GM21381 (cell line): ENCODE results near the gene ICE1.
"Not testable (repeated sequence)": the region's sequence is repeated elsewhere in the genome, so short reads cannot be mapped to it uniquely, and the experiment has no call there.

Experiments used
- ATAC-seq: cut with Tn5 transposase; IDR thresholded peaks from one replicate; pipeline ENCODE4 v1.9.1; 2021; ENCODE audit warnings: mild to moderate bottlenecking, moderate library complexity; ENCODE audit not compliant: unreplicated experiment

The ICE1 gene

DNA sequence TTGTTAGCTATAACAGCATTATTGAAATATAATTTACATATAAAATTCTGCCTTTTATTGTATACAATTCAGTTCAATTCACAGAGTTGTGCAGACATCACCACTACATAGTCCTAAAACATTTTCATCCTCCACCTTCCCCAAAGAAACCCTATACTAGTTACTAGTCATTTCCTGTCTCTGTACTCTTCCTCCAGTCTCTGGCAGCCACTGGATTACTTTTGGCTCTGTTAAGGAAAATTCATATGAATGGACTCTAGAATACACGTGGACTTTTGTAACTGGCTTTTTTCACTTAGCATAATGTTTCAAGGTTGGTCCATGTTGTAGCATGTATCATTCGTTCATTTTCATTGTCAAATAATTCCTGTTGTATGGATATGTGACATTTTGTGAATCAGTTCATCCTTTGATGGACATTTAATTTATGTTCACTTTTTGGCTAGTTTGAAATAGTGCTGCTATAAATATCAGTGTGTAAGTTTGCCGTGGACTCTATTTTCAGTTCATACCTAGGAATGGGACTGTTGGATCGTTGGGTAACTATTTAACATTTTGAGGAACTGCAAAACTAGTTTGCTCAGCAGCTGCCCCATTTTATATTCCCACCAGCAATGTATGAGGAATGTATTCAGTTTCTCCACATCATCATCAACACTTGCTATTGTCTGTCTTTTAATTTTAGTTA, 9.7 kb downstream of the ICE1 start:
- no peak for ATAC-seq

GRCh38 chr5:5436203-5436760, 13.8 kb downstream of the ICE1 start:
- ATAC-seq = no peak

- peak; percentile 54 for ATAC-seq
Measured at GRCh38 chr5:5437227-5438172, 15.0 kb downstream of the ICE1 start.

- no peak for ATAC-seq
Measured at GRCh38 chr5:5451863-5452262, 29.4 kb downstream of the ICE1 start.

GRCh38 chr5:5453131-5453530, 30.7 kb downstream of the ICE1 start:
- ATAC-seq = no peak

GRCh38 chr5:5454391-5454790, 31.9 kb downstream of the ICE1 start:
- no peak for ATAC-seq

DNA sequence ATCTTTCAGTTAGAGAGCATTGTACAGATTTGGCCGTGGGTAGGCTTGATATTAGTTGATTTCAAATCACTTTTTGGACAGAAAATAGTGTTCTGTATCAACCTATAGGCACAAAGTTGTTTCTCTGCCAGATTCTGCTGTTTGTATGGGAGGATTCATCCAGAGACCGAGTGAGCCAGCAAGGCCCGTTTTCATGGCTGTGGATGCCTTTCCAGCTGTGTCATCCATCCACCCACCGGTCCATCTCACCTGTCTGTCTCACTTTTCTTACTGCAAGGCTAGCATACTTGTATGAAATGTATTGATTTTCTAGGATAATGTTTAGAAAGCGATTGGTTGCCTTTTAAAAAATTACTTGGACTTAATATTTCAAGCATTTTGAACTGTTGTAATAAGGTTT, 34.4 kb downstream of the ICE1 start:
- no peak for ATAC-seq

GRCh38 chr5:5460311-5460710, 37.8 kb downstream of the ICE1 start:
- no peak for ATAC-seq

DNA sequence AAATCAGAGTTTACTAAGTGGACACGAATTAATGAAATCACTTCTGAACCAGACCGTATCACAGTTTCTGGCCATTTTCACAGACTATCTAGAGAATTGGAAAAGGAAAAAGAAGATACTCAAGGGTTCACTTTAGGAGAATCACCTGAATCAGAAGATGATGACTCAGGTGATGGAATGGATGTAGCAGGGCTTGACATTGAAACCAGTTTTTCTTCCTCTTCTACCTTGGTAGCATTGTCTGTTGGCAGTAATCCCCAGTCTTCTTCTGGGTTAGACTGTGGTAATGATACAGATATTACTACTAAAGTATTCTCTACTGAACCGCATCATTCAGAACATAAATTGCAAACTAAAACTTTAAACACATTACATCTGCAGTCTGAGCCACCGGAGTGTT, 38.5 kb downstream of the ICE1 start:
- ATAC-seq = no peak

- ATAC-seq = no peak
Measured at GRCh38 chr5:5464036-5464715, 41.7 kb downstream of the ICE1 start.

DNA sequence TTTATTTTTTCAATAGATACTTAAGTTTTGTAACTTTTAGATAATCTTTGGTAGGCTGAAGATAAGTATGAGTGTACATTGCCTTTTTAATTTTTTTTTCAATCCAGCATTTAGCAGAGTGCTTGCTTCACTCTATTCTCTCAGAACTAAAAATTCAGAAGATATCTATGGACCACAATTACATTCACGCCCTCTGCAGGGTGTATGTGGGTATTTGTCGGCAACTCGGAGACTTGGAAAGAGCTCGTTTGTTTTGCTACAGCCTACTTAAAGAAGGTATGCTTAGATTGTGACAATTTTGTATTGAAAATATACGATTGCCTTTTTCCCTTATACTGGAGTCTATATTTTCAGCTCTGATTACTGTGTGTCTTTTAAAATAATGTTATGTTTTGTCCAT, 43.8 kb downstream of the ICE1 start:
- ATAC-seq = no peak

DNA sequence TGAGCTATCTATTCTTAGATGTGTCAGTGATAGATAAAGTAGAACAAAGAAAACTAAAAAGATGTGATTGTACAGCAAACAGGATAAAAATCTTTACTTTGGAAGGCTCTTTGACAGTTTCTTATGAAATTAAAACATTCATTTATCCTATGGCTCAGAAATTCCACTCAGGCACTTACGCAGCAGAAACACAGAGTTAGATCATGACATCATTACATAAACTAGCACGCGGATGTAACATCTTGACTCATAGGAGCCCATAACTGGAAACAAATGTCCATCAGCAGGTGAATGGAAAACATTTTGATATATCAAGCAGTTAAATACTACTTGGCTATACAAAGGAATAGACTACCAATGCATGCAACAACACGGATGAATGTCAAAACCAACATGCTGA, 45.3 kb downstream of the ICE1 start:
- ATAC-seq = no peak

DNA sequence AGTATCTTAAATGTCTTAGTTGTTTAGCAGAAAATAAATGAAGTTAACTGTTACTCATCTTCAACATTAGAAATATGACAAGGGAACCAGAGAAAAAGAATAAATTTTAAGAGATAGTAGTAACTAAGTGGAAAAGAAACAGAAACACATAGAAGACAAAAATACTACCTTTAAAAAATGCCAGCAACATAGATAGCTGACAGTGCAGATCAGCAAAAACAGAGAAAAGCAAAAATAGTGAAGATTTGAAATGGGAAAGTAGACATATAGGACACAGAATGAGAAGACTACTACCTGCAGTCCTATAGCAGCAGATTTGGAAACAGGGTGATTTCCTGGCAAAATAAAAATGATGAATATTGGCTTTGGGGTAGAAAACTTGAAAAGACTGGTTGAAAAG, 48.5 kb downstream of the ICE1 start:
- no peak for ATAC-seq

- ATAC-seq = no peak
Measured at GRCh38 chr5:5473226-5473625, 50.7 kb downstream of the ICE1 start.

DNA sequence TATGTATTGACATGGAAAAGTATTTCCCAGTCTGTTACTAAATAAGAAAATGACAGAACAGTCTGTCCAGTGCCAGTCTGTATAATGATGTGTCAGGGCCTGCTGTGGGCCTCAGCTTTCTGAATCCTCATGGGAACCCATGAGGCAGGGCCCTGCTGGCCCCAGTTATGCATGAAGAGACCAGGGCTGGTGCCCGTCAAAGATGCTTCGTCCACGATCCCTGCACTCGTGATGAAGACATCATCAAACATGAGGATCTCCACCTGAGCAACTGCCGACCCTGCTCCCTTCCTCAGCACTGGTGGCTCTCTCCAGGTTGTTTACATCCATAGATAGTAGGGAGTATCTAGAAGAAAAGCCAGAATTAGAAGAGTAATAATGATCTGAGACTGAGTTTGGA, 52.5 kb downstream of the ICE1 start:
- ATAC-seq = no peak

DNA sequence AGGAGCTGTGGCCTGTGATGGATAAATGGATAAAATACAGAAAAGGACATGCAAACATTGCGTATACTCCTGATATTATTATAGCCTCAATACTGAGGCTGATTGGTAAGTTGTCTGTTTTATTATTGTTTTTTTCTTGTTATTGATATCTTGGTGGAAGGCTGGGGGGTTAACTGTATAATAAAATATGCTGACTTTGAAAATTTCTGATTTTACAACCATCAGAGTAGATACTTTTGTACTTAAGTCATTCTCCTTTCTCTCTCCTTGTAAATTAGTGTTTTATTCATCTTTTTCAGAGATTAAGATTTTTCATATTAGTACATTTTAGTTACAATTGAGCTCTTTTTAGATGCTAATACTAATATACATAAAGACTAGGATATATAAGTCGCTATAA, 53.5 kb downstream of the ICE1 start:
- ATAC-seq = no peak

DNA sequence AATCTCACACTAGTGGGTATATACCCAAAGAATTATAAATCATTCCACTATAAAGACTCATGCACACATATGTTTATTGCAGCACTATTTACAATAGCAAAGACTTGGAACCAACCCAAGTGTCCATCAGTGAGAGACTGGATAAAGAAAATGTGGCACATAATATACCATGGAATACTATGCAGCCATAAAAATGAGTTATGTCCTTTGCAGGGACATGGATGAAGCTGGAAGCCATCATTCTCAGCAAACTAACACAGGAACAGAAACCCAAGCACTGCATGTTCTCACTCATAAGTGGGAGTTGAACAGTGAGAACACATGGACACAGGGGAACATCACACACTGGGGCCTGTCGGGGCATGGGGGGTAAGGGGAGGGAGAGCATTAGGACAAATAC, 57.1 kb downstream of the ICE1 start:
- ATAC-seq = not testable (repeated sequence)

GRCh38 chr5:5480481-5481111, 58.1 kb downstream of the ICE1 start:
- ATAC-seq = peak; percentile 57

- no peak for ATAC-seq
Measured at GRCh38 chr5:5481206-5481605, 58.7 kb downstream of the ICE1 start.

DNA sequence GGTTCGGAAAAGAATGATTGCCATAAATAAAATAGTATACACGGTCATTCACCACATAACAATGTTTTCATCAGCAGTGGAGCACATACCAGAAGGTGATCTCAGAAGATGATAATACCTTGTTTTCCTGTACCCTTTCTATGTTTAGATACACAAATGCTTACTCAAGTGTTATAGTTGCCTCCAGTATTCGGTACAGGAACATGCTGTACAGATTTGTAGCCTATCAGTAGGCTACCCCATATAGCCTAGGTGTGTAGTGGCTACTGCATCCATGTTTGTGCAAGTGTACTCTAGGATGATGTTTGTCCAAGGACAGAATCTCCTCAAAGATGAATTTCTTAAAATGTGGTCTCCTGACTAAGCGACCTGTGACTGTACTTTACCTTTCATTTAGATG, 59.2 kb downstream of the ICE1 start:
- ATAC-seq = no peak

GRCh38 chr5:5483350-5483749, 60.9 kb downstream of the ICE1 start:
- no peak for ATAC-seq
